Activated T-cell treated with anti-CD3 and anti-CD28 coated beads, Interleukin-2, amount 50 U/mL, for 4 hours (primary cell): ENCODE results near the gene TIAM2. TPM values are rescaled to one million over a fixed set of nuclear protein-coding genes. Genes with fewer than 3 reads are reported as not detected.
A peak's percentile ranks its signal among the peaks of the same experiment; 100 is the strongest.

Source experiments
- ATAC-seq, 2 donors: fragments of 200-7000 bp; cut with Tn5 transposase; one replicate each; pipeline ENCODE4 v1.10.0; 2021
- DNase-seq: peaks from one replicate; pipeline ENCODE4 v3.0.0-alpha.2; 2020
- H3K27me3 Mint-ChIP-seq: one replicate; pipeline ENCODE4 v1.8.0; 2021; ENCODE audit warnings: low read depth, mixed read lengths
- H3K36me3 Mint-ChIP-seq: one replicate; pipeline ENCODE4 v1.8.0; 2022; ENCODE audit warnings: mixed read lengths; ENCODE audit not compliant: insufficient read depth
- H3K4me1 Mint-ChIP-seq: one replicate; pipeline ENCODE4 v1.8.0; 2021; ENCODE audit warnings: low read depth, mixed read lengths
- H3K4me3 Mint-ChIP-seq: one replicate; pipeline ENCODE4 v1.8.0; 2021; ENCODE audit warnings: mild to moderate bottlenecking, moderate library complexity, mixed read lengths
- H3K9me3 Mint-ChIP-seq: one replicate; pipeline ENCODE4 v1.8.0; 2021; ENCODE audit warnings: mixed read lengths
- total RNA-seq, 3 donors: library from RNA; stranded (reverse); gene quantifications; one replicate each; pipeline ENCODE4 v1.2.1, GENCODE V29; 2021

TIAM2 gene
- total RNA-seq, 3 donors from 2014 or later: 11.0 to 18.5 (median 12.2) TPM

- H3K4me3 Mint-ChIP-seq: no peak overlapping the region
- no peaks in the 10 kb centered on the region for H3K36me3 Mint-ChIP-seq
- DNase-seq (no peak), ATAC-seq (peak; percentile 54 to 67)
- no peaks in the 10 kb centered on the region for H3K27me3 Mint-ChIP-seq
- H3K9me3 Mint-ChIP-seq: no peaks in the 10 kb centered on the region
- H3K4me1 Mint-ChIP-seq: no peaks in the 10 kb centered on the region
These were observed 31.0 kb downstream of the TIAM2 start for GRCh38 chr6:155026022-155026705.

GRCh38 chr6:155026706-155027045 is 31.6 kb downstream of the TIAM2 start:
- no peak for ATAC-seq
- no peak for DNase-seq
- no peaks in the 10 kb centered on the region for H3K36me3 Mint-ChIP-seq
- H3K27me3 Mint-ChIP-seq: no peaks in the 10 kb centered on the region
- no peaks in the 10 kb centered on the region for H3K4me1 Mint-ChIP-seq
- no peaks in the 10 kb centered on the region for H3K9me3 Mint-ChIP-seq
- no peak overlapping the region for H3K4me3 Mint-ChIP-seq

GRCh38 chr6:155030148-155030720 is 35.1 kb downstream of the TIAM2 start:
- H3K4me3 Mint-ChIP-seq: no peak overlapping the region
- H3K4me1 Mint-ChIP-seq: no peaks in the 10 kb centered on the region
- DNase-seq (no peak), ATAC-seq (no peak)
- no peaks in the 10 kb centered on the region for H3K9me3 Mint-ChIP-seq
- no peaks in the 10 kb centered on the region for H3K36me3 Mint-ChIP-seq
- H3K27me3 Mint-ChIP-seq: no peaks in the 10 kb centered on the region

GRCh38 chr6:155031091-155031490 is 36.0 kb downstream of the TIAM2 start:
- ATAC-seq: no peak

GRCh38 chr6:155033021-155033791 is 38.1 kb downstream of the TIAM2 start:
- ATAC-seq: no peak
- Mint-ChIP-seq H3K27me3 (no peaks in the 10 kb centered on the region), H3K4me1 (no peaks in the 10 kb centered on the region), H3K9me3 (no peaks in the 10 kb centered on the region), H3K36me3 (no peaks in the 10 kb centered on the region), H3K4me3 (no peak overlapping the region)
- DNase-seq: no peak

More at GRCh38 chr6:155031091-155031490, 36.0 kb downstream of the TIAM2 start:
- DNase-seq: no peak
- Mint-ChIP-seq H3K9me3 (no peaks in the 10 kb centered on the region), H3K27me3 (no peaks in the 10 kb centered on the region), H3K4me1 (no peaks in the 10 kb centered on the region), H3K4me3 (no peak overlapping the region), H3K36me3 (no peaks in the 10 kb centered on the region)

- no peaks in the 10 kb centered on the region for H3K4me1 Mint-ChIP-seq
- H3K4me3 Mint-ChIP-seq: no peak overlapping the region
- H3K9me3 Mint-ChIP-seq: no peaks in the 10 kb centered on the region
- no peak for ATAC-seq
- no peaks in the 10 kb centered on the region for H3K36me3 Mint-ChIP-seq
- H3K27me3 Mint-ChIP-seq: no peaks in the 10 kb centered on the region
- no peak for DNase-seq
These were observed 41.8 kb downstream of the TIAM2 start for GRCh38 chr6:155036907-155037306.

GRCh38 chr6:155038104-155038503 is 43.0 kb downstream of the TIAM2 start:
- no peak for ATAC-seq
- Mint-ChIP-seq H3K9me3 (no peaks in the 10 kb centered on the region), H3K27me3 (no peaks in the 10 kb centered on the region), H3K36me3 (no peaks in the 10 kb centered on the region), H3K4me1 (no peaks in the 10 kb centered on the region), H3K4me3 (no peak overlapping the region)
- DNase-seq: no peak

- Mint-ChIP-seq H3K9me3 (no peaks in the 10 kb centered on the region), H3K4me3 (no peak overlapping the region), H3K4me1 (no peaks in the 10 kb centered on the region), H3K27me3 (no peaks in the 10 kb centered on the region), H3K36me3 (no peaks in the 10 kb centered on the region)
- ATAC-seq (no peak), DNase-seq (no peak)
These were observed 43.4 kb downstream of the TIAM2 start for GRCh38 chr6:155038527-155038926.

- Mint-ChIP-seq H3K4me1 (no peaks in the 10 kb centered on the region), H3K27me3 (no peaks in the 10 kb centered on the region), H3K4me3 (no peak overlapping the region), H3K36me3 (no peaks in the 10 kb centered on the region), H3K9me3 (no peaks in the 10 kb centered on the region)
- ATAC-seq (no peak), DNase-seq (no peak)
These were observed 44.5 kb downstream of the TIAM2 start for GRCh38 chr6:155039618-155040017.

- no peak for ATAC-seq
- H3K9me3 Mint-ChIP-seq: no peaks in the 10 kb centered on the region
- no peak for DNase-seq
- no peaks in the 10 kb centered on the region for H3K36me3 Mint-ChIP-seq
- no peak overlapping the region for H3K4me3 Mint-ChIP-seq
- no peaks in the 10 kb centered on the region for H3K27me3 Mint-ChIP-seq
- no peaks in the 10 kb centered on the region for H3K4me1 Mint-ChIP-seq
These were observed 45.0 kb downstream of the TIAM2 start for GRCh38 chr6:155040154-155040553.

GRCh38 chr6:155040901-155041650 is 46.0 kb downstream of the TIAM2 start:
- DNase-seq (no peak), ATAC-seq (no peak)
- no peaks in the 10 kb centered on the region for H3K27me3 Mint-ChIP-seq
- H3K9me3 Mint-ChIP-seq: no peaks in the 10 kb centered on the region
- H3K36me3 Mint-ChIP-seq: no peaks in the 10 kb centered on the region
- no peaks in the 10 kb centered on the region for H3K4me1 Mint-ChIP-seq
- no peak overlapping the region for H3K4me3 Mint-ChIP-seq

- no peaks in the 10 kb centered on the region for H3K4me1 Mint-ChIP-seq
- no peak for DNase-seq
- H3K36me3 Mint-ChIP-seq: no peaks in the 10 kb centered on the region
- no peak for ATAC-seq
- no peak overlapping the region for H3K4me3 Mint-ChIP-seq
- no peaks in the 10 kb centered on the region for H3K27me3 Mint-ChIP-seq
- no peaks in the 10 kb centered on the region for H3K9me3 Mint-ChIP-seq
These were observed 46.7 kb downstream of the TIAM2 start for GRCh38 chr6:155041741-155042279.

GRCh38 chr6:155042983-155043382 is 47.9 kb downstream of the TIAM2 start:
- H3K9me3 Mint-ChIP-seq: no peaks in the 10 kb centered on the region
- ATAC-seq: no peak

More at GRCh38 chr6:155042983-155043382, 47.9 kb downstream of the TIAM2 start:
- H3K27me3 Mint-ChIP-seq: no peaks in the 10 kb centered on the region
- DNase-seq: no peak
- no peaks in the 10 kb centered on the region for H3K36me3 Mint-ChIP-seq
- no peaks in the 10 kb centered on the region for H3K4me1 Mint-ChIP-seq
- H3K4me3 Mint-ChIP-seq: no peak overlapping the region
